Measurements from ENCODE around the gene LANCL1.

The LANCL1 gene, protein sequence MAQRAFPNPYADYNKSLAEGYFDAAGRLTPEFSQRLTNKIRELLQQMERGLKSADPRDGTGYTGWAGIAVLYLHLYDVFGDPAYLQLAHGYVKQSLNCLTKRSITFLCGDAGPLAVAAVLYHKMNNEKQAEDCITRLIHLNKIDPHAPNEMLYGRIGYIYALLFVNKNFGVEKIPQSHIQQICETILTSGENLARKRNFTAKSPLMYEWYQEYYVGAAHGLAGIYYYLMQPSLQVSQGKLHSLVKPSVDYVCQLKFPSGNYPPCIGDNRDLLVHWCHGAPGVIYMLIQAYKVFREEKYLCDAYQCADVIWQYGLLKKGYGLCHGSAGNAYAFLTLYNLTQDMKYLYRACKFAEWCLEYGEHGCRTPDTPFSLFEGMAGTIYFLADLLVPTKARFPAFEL

DNA sequence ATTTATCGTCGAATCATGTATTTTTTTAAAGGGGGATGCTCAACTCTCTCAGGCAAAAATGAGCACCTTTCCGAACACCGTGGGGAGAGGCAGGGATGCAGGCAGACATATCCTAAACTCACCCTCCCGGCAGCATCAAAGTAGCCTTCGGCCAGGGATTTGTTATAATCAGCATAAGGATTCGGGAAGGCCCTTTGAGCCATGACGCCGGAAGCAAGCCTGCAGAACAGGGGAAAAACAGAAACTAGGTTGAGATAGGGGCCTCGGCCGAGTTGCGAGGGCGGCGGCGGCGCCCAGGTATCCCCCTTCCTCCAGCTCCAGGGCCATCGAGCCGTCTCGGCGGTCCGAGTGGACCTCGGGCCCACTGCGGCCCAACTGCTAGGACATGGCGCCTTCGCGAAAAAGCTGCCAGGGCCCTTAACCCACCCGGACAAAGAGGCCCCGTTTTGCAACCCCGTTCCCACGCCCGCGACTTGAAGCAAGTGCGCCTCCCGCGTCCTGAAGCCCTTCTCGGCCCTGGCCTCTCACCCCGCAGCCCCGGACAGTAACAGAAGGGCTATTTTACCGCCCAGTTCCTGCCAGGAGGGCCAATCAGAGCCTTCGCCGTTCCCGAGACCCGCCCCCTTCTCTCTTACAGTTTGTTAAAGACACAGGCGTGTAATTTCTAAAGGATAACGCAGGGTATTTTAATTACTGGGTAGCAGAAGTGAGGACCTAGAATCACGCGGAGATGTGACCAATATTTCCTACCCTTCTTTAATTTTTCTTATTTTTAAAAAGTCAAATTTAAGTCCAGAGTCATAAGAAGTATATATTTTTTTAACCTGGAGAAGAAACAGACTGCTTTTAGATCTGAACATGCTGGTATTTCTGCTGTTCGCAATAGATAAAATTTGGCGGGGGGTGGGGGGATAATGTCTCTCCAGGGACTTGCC lies at the start of gene LANCL1:
TSS of gene LANCL1 (minus strand) at position 566 of the 935 bp plus-strand sequence. CDS start at position 203, 363 bp downstream.
- peak; percentile 99 for ATAC-seq
- Mint-ChIP-seq H3K9me3 (no peaks in the 10 kb centered on the region), H3K4me1 (peaks cover 46% of the 10 kb centered on the region), H3K36me3 (peaks cover 26% of the 10 kb centered on the region), H3K4me3 (peak within 1 kb of the TSS; percentile 94), H3K27ac (peak within 1 kb of the TSS; percentile 99)
- peak; percentile 74 to 90 for DNase-seq (ENCODE audit: low spot score in 2 of 2)

DNA sequence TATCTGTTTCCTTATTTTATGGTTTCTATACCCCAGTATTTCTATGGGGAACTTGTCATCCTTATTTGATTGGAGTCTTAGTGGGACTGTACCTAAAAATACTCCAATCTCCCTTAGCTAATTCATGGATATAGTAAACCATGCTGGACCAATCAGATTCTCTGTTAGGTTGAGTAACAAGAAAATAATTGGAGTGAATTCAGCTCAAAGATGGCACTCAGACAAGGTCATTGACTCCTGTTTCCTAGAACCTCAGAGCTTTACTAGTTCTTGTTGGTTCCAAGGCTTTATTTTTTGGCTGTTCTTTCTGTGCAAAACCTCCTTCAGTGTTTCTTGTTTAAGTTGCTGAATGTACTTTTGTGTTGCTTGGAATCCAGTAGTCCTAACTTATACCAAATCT lies 48.0 kb upstream of the LANCL1 start:
- no peak for ATAC-seq
- no peaks in the 10 kb centered on the region for H3K36me3 Mint-ChIP-seq
- H3K4me3 Mint-ChIP-seq = no peak overlapping the region

DNA sequence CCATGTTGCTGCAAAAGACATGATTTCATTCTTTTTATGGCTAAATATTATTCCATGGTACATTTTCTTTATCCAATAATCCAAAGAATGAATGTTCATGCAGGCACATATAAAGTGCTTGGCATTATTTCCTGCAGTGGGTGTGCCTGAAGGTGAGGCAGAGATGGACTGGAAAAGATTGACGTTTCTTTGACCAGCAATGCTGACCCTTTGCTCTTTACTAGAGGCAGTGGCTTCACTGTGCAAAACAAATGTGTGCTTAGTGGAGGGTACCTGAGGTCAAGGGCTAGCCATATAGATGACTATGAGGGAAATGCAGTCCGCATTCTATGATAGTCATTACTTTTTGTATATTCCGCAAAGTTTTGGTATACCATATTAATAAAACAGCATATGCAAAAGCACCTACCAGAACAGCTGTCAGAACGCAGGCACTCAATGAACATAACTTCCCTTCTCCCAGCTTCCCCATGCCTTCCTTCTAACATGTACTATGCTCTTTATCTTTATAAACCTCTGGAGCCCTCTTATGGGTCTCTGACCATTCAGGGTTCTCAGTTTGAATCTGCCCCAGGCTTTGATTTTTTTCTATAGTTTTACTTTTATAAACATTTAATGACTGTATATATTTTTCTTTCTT lies 47.2 kb upstream of the LANCL1 start:
- Mint-ChIP-seq H3K27ac (no peak overlapping the region), H3K9me3 (no peaks in the 10 kb centered on the region), H3K4me3 (no peak overlapping the region), H3K36me3 (no peaks in the 10 kb centered on the region), H3K4me1 (no peaks in the 10 kb centered on the region)
- ATAC-seq (no peak), DNase-seq (ENCODE audit: low spot score in 2 of 2) (no peak)

More for the DNA sequence above, 48.0 kb upstream of the LANCL1 start:
- no peak for DNase-seq (ENCODE audit: low spot score in 2 of 2)
- H3K4me1 Mint-ChIP-seq = no peaks in the 10 kb centered on the region
- no peak overlapping the region for H3K27ac Mint-ChIP-seq
- no peaks in the 10 kb centered on the region for H3K9me3 Mint-ChIP-seq

DNA sequence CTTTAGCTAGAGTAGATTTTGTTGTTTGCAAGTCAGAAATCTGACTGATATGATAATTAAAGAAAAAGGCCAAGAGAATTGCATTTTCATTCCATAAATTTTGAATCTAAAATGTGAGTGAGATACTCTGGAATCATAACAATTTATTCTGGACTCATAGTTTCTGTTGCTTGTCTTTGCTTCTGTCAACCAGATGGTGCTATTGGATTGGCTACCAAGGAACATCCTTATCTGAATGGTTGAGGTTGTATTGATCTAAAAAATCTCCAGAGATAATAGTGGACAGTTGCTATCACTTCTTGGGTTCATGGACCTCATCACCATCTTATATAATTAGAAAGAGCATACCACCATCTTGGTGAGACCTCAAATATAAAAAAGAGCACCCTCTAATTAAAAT lies 45.8 kb upstream of the LANCL1 start:
- no peak for DNase-seq (ENCODE audit: low spot score in 2 of 2)
- no peak overlapping the region for H3K27ac Mint-ChIP-seq
- ATAC-seq = no peak
- H3K9me3 Mint-ChIP-seq = no peaks in the 10 kb centered on the region
- H3K36me3 Mint-ChIP-seq = no peaks in the 10 kb centered on the region
- H3K4me3 Mint-ChIP-seq = no peak overlapping the region
- no peaks in the 10 kb centered on the region for H3K4me1 Mint-ChIP-seq

DNA sequence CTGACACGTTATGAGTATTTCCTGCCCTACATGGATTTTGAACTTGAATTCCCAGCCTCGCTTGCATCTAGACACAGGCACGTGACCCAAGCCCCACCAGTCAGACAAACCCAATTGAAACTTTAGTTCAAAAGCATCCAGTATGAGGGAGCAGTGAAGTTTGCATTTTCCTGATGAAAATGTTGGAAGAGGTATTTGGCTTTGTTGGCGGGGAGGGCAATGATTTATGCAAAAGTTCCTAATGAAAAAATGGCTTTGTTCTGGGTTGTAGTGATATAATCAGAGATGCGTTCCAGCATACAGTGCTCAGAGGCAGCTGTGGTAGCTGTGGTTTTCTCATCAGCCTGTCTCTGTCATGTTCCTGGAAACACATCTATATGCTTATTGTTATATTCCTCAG lies 43.0 kb upstream of the LANCL1 start:
- Mint-ChIP-seq H3K4me3 (no peak overlapping the region), H3K9me3 (peaks cover 9% of the 10 kb centered on the region), H3K27ac (no peak overlapping the region), H3K4me1 (no peaks in the 10 kb centered on the region), H3K36me3 (no peaks in the 10 kb centered on the region)
- ATAC-seq (no peak), DNase-seq (ENCODE audit: low spot score in 2 of 2) (no peak)

DNA sequence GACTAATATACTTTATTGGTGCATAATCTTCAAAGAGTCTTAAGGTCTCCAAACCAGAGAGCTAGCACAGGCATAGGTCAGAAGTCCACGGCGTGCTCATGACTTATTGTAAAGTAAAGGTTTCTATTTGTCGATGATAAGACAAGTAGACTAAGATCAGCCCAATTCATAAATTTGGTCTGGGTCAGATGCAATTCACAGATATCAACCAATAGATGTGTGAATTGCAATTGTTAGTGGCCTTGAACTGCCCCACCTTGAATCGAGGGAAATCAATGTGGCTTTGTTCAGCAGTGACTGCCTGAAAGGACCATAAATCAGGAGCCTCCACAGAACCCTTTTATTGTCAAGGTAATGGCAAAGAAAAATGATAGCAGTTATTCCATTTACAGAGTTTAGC lies 40.7 kb upstream of the LANCL1 start:
- no peak for ATAC-seq
- H3K4me1 Mint-ChIP-seq = no peaks in the 10 kb centered on the region
- no peak for DNase-seq (ENCODE audit: low spot score in 2 of 2)
- H3K9me3 Mint-ChIP-seq = peaks cover 9% of the 10 kb centered on the region
- no peaks in the 10 kb centered on the region for H3K36me3 Mint-ChIP-seq
- H3K27ac Mint-ChIP-seq = no peak overlapping the region
- no peak overlapping the region for H3K4me3 Mint-ChIP-seq

DNA sequence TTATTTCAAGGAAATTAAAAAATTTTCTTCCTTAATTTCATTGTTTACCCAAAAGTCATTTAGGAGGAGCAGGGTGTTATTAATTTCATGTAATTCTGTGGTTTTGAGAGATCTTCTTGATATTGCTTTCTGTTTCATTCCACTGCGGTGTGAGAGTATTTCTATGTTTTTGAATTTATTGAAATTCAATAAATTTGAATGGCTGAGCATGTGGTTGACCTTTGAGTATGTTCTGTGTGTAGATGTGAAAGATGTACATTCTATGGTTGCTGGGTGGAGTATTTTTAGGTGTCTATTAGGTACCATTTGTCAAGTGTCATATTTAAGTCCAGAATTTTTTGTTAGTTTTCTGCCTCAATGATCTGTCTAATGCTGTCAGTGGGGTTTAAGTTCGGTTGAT lies 39.4 kb upstream of the LANCL1 start:
- Mint-ChIP-seq H3K9me3 (peaks cover 9% of the 10 kb centered on the region), H3K27ac (no peak overlapping the region), H3K4me3 (no peak overlapping the region), H3K36me3 (no peaks in the 10 kb centered on the region), H3K4me1 (no peaks in the 10 kb centered on the region)
- ATAC-seq = no peak
- no peak for DNase-seq (ENCODE audit: low spot score in 2 of 2)

DNA sequence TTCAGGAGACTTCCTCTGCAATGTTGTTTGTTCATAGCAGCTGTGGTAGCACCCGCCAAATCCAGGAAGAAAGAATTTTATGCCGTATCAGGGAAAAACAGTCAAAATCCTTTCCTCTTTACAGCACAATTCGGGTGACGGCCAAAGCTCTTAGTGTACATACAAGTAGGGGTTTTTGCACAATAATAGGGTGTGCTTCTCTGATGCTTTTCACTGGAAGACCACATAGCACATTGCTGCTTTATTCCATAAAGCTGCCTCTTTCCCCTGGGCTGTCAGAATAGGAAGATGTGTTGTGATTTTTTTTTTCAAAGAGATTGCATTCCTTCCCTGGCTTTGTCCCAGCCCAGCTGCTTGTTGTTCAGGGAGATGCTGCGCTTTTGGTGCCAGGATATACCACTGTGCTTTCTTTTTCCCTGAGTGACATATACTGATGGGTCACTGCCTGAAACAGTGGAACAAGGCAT lies 27.2 kb upstream of the LANCL1 start:
- DNase-seq (ENCODE audit: low spot score in 2 of 2) (no peak), ATAC-seq (no peak)
- no peak overlapping the region for H3K27ac Mint-ChIP-seq
- H3K4me3 Mint-ChIP-seq = no peak overlapping the region
- no peaks in the 10 kb centered on the region for H3K36me3 Mint-ChIP-seq
- peaks cover 14% of the 10 kb centered on the region for H3K9me3 Mint-ChIP-seq
- no peaks in the 10 kb centered on the region for H3K4me1 Mint-ChIP-seq

DNA sequence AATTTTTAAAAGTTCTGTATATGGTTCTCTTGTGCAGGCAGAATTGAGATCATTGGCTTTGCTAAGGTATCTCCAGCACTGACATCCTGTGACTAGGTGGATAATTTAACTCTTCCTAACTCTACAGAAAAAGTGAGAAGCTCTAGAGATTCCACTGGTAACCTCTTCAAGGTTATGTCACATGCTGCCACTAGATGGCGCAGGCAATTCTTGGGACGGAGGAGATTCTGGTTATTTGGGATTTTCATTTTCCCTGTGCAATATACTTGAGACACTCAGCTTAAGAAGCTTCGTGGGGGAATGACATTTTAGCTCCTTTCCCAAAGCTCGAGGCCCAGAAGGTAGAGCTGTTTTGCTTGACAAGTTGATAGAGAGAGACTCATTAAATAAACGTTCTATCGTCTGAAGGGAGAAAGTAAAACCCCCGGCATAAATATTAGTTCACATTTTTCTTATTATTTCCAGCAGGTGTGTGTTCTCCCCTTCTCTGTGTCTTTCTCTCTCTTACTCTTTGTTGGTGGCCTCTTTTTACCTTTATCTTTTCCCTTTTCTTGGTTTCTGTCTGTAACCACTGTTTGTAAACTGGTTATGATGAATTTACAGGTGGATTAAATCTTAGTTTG lies 26.6 kb upstream of the LANCL1 start:
- H3K4me1 Mint-ChIP-seq = no peaks in the 10 kb centered on the region
- no peaks in the 10 kb centered on the region for H3K36me3 Mint-ChIP-seq
- H3K27ac Mint-ChIP-seq = no peak overlapping the region
- H3K9me3 Mint-ChIP-seq = peaks cover 14% of the 10 kb centered on the region
- H3K4me3 Mint-ChIP-seq = no peak overlapping the region
- DNase-seq (ENCODE audit: low spot score in 2 of 2) (no peak), ATAC-seq (no peak)

DNA sequence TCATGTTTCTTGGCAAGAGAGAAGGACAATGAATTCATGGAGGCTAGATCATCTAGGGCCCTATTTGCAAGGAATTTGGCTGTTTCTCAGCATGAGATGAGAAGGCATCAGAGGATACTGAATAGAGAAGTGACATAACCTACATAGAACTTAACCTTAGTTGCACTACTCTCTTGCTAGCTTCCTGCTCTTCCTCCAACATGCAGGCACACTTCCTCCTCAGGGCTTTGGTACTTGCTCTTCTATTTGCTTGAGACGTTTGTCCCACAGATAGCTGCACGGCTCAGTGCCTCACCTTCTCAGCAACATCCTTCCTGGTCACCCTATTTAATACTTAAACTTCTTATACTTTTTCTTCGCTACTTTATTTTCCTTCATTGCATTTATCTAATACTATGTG lies 20.0 kb upstream of the LANCL1 start:
- Mint-ChIP-seq H3K4me1 (no peaks in the 10 kb centered on the region), H3K9me3 (peaks cover 10% of the 10 kb centered on the region), H3K27ac (no peak overlapping the region), H3K36me3 (no peaks in the 10 kb centered on the region), H3K4me3 (no peak overlapping the region)
- DNase-seq (ENCODE audit: low spot score in 2 of 2) = no peak
- no peak for ATAC-seq

DNA sequence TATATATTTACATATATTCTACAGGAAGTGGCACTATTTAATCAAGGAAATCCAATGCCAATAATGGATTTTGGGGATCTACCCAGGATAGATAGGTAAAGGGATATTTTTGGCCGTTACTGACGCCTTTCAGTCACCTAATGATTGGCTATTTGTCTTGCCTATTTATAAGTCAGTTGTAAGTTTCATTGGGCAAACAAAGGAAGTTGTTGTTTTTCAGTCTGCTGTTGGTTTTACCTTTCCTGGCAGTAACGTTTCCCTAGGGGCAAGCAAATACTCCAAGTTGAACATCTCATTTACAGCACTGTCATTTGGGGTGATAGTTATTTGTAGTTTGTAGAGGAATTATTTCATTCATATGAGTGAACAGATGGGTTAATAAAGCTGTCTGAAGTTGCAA lies 17.0 kb upstream of the LANCL1 start:
- H3K4me3 Mint-ChIP-seq = no peak overlapping the region
- no peaks in the 10 kb centered on the region for H3K36me3 Mint-ChIP-seq
- DNase-seq (ENCODE audit: low spot score in 2 of 2) (no peak), ATAC-seq (no peak)
- H3K27ac Mint-ChIP-seq = no peak overlapping the region
- H3K9me3 Mint-ChIP-seq = no peaks in the 10 kb centered on the region
- no peaks in the 10 kb centered on the region for H3K4me1 Mint-ChIP-seq

DNA sequence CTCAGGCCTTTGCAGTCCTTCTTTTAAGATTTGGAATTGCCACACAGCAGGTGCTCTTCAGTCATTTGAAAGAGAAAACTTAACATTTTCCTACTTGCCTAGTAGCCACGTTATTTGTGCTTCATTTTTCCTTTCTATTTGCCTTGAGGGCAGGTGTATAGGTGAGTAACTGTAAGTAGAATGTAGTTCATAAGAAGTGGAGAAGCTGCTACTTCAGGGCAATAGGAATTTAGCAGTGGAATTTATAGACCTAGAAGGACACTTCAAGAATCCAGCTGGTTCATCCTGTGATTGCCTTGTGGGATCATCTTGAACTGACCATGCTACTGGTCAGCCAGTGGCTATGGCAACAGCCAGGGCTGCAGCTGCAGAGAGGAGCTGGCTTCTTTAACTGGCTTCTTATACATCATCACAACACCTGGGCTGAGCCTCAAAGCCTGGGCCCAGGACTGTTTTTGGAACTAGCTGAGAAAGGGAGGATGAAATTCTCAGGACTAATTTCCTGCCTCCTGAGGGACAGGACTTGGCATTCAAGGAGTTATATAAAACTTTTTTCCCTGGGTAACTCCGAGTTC lies 5.1 kb upstream of the LANCL1 start:
- H3K4me3 Mint-ChIP-seq = no peak overlapping the region
- H3K4me1 Mint-ChIP-seq = peaks cover 30% of the 10 kb centered on the region
- no peak overlapping the region for H3K27ac Mint-ChIP-seq
- H3K36me3 Mint-ChIP-seq = no peaks in the 10 kb centered on the region
- peaks cover 10% of the 10 kb centered on the region for H3K9me3 Mint-ChIP-seq
- DNase-seq (ENCODE audit: low spot score in 2 of 2) = no peak
- no peak for ATAC-seq

DNA sequence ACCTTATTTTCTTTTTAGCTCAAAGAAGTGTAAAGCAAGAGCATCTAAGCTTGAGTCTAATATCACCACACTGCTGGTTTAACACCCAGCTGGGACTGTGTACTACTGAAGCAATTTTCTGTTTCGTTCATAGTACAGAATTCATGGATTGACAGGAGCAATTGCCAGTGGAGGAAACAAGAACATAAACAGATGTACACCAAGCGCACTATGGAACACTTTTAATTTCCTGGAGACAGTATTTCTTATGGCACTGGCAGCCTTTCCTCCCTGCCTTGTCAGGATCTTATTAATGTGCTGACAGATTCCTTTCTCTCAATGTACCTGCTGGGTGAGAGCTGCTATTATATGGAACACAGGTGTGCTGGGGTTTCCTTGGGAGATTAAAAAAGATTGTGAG lies 4.2 kb upstream of the LANCL1 start:
- Mint-ChIP-seq H3K36me3 (no peaks in the 10 kb centered on the region), H3K27ac (peak overlapping the region; percentile 7), H3K4me3 (no peak overlapping the region), H3K9me3 (peaks cover 10% of the 10 kb centered on the region), H3K4me1 (peaks cover 36% of the 10 kb centered on the region)
- DNase-seq (ENCODE audit: low spot score in 2 of 2) (no peak), ATAC-seq (no peak)

DNA sequence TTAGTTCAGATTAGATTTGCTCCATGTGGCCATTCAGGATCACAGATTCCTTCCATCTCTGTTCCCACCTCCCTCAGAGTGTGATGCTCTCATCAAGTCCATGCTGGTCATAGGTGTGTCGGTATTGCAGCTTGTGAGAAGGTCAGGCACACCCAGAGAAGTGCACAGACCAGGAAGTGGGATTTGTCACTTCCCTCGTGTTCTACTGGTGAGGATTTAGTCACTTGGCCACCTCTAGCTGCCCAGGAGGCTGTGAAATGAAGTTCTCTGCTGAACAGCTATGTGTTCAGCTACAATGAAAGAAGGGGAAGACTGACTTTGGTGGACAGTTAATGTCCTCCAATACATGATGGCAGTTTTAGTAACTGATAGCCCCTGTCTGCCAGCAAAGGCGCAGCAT lies 3.5 kb upstream of the LANCL1 start:
- peak; percentile 61 for ATAC-seq
- no peak for DNase-seq (ENCODE audit: low spot score in 2 of 2)
- Mint-ChIP-seq H3K36me3 (peaks cover 2% of the 10 kb centered on the region), H3K9me3 (peaks cover 10% of the 10 kb centered on the region), H3K4me1 (peaks cover 42% of the 10 kb centered on the region), H3K4me3 (no peak overlapping the region), H3K27ac (peak overlapping the region; percentile 7)

DNA sequence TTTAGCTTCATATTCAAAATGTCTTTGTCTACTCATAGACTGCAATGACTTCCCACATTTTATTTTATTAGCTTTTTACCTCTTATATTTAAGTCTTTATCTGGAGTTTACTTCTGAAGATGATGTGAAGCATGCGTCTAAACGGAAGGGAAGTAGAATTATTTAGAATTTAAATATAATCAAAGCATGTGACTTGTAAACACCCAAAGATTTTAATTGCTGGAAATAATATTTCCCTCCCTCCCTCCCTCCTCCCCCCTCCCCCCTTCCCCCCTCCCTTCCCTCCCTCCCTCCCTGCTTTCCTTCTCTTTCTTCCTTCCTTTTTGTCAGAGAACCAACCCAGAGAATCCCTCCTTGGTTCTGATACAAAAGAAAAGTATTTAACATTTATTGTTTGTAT lies 2.1 kb upstream of the LANCL1 start:
- Mint-ChIP-seq H3K4me3 (peak overlapping the region; percentile 94), H3K36me3 (peaks cover 13% of the 10 kb centered on the region), H3K9me3 (peaks cover 2% of the 10 kb centered on the region), H3K4me1 (peaks cover 46% of the 10 kb centered on the region), H3K27ac (no peak overlapping the region)
- ATAC-seq (no peak), DNase-seq (ENCODE audit: low spot score in 2 of 2) (no peak)

Measured in stimulated activated effector memory CD8-positive, alpha-beta T cell treated with anti-CD3 and anti-CD28 coated beads, Interleukin-12 subunit alpha, Interleukin-12 subunit beta, amount 100 ng/mL, for 72 hours (primary cell).